ENCODE data around the gene CD53. TPM values are rescaled to one million over a fixed set of nuclear protein-coding genes. Genes with fewer than 3 reads are reported as not detected.
"Not testable (repeated sequence)": the region's sequence is repeated elsewhere in the genome, so short reads cannot be mapped to it uniquely, and the experiment has no call there.

CD53 gene
- 1 to 10 TPM; 3.4 to 7.8 (median 7.2) TPM for polyA plus RNA-seq (ENCODE audit: insufficient read length in 4 of 4)

DNA sequence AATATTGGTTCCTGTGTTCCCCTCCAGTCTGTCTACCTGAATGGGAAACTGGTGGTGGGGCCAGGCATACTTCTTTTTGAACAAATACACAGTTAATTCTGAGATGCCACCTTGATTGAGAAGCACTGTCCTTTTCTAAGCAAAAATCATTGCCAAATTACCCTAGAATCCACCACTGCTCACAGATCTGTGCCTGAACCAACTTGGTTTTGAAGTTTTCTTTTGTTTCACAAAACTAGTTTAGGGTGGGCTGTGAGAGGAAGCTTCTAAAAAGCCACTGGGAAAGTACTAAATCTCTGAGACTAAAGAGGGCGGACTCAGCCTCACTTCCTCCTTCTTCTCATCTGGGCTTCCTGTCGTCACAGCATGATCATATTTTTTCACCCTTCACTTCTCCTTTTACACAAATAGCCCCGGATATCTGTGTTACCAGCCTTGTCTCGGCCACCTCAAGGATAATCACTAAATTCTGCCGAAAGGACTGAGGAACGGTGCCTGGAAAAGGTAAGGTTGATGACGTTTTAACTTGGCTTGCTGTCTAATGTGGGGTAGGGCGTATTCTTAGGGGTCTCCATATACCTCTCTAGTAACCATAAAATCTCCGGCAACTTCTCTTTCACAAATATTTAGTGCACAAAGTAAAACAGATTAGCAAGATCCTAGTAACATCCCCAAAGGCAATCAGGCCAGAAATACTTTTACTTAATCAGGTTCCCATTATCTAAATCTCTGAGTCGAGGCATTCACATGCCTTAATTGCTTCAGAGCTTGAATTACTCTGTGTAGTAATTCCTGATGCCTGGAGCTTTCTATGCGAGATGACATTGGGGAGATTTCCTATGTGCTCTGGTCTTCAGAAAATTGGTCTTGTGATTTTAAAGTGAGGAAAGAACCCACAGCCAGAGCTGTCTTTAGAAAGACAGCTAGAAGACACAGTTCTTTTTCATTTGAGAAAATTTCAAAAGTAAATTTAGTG lies at the start of gene CD53:
TSS of gene CD53 (plus strand) at position 404 of the 976 bp plus-strand sequence. CDS start 18,261 bp downstream, outside the sequence.
- no peak for DNase-seq (ENCODE audit: low read depth in 4 of 4, low spot score in 2 of 4)

- DNase-seq (ENCODE audit: low read depth in 4 of 4, low spot score in 2 of 4): no peak
These were observed 48.8 kb upstream of the CD53 start for GRCh38 chr1:110824192-110824591.

- no peak for DNase-seq (ENCODE audit: low read depth in 4 of 4, low spot score in 2 of 4)
These were observed 42.9 kb upstream of the CD53 start for GRCh38 chr1:110829955-110830553.

DNA sequence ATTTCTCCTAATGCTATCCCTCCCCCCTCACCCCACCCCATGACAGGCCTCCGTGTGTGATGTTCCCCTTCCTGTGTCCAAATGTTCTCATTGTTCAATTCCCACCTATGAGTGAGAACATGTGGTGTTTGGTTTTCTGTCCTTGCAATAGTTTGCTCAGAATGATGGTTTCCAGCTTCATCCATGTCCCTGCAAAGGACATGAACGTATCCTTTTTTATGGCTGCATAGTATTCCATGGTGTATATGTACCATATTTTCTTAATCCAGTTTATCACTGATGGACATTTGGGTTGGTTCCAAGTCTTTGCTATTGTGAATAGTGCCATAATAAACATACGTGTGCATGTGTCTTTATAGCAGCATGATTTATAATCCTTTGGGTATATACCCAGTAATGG lies 39.2 kb upstream of the CD53 start:
- DNase-seq (ENCODE audit: low read depth in 4 of 4, low spot score in 2 of 4): not testable (repeated sequence)

DNA sequence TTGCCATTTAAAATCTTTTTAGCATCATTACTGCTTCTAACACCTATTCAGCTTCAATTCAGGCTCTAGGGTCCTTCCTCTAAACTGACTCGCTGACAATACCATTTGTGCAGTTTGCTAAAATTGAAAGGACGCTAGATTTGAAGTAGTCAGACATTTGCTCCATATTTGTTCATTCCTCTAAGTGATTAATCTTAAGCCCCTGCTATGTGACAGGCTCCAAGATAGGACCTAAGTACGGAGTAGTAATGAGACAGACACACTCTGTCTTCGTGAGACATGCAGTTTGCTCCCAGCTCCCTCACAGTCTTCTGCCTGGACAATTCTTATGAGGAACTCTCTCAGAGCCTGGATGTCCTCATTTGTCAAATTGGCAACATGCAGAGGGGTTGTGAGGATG lies 26.1 kb upstream of the CD53 start:
- no peak for DNase-seq (ENCODE audit: low read depth in 4 of 4, low spot score in 2 of 4)

GRCh38 chr1:110850145-110850544 lies 22.8 kb upstream of the CD53 start:
- no peak for DNase-seq (ENCODE audit: low read depth in 4 of 4, low spot score in 2 of 4)

DNA sequence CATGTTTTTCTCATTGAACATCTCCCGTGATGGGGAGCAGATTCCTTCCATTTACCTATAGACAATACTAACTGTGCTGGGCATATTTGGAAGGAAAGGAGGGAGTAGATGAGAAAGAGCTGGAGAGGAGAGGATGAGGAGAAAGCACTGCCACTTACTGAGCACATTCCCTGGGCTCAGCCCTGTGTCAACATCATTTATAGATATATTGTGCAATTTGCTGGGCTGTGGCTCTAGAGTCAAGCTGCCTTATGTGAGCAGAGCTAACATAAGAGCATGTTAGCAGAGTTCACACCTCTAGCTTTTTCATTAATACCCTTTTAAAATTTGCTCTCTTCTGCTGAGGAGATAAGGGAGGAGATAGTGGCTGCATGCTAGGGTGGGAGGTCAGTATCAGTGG lies 22.3 kb upstream of the CD53 start:
- DNase-seq (ENCODE audit: low read depth in 4 of 4, low spot score in 2 of 4): no peak

DNA sequence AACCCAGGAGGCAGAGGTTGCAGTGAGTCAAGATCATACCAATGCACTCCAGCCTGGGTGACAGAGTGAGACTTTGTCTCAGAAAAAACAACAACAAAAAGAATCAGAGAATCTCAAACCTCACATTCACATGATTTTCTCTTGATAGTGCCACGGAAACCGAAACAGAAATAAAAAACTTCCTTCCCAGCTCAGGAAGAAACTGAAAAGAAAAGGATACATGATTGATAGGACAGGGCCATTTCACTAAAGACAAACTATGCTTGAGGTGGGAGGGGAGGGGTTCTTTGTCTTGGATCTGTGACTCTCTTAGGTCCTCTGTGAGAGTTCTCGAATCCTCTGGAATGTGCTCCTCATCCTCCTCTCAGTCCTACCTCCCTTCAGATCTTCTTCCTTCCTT lies 19.8 kb upstream of the CD53 start:
- no peak for DNase-seq (ENCODE audit: low read depth in 4 of 4, low spot score in 2 of 4)

DNA sequence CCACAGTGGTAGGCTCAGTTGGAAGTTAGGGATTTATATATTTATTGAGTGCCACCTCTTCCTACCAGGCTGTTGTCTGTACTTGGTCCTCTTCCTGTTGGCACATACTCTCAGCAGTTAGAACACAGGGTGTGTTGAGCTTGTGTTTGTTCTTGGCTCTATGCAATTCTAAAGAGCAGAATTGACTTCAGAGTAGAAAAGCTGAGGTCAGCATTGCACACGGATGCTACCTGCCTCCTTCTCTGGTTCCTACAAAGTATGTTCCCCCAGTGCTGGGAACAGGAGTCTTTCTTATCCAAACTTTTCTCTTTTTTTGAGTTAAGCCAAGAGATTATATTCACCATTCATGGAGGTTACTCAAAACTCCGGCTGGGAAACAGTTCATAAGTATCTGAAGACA lies 16.5 kb upstream of the CD53 start:
- DNase-seq (ENCODE audit: low read depth in 4 of 4, low spot score in 2 of 4): no peak

DNA sequence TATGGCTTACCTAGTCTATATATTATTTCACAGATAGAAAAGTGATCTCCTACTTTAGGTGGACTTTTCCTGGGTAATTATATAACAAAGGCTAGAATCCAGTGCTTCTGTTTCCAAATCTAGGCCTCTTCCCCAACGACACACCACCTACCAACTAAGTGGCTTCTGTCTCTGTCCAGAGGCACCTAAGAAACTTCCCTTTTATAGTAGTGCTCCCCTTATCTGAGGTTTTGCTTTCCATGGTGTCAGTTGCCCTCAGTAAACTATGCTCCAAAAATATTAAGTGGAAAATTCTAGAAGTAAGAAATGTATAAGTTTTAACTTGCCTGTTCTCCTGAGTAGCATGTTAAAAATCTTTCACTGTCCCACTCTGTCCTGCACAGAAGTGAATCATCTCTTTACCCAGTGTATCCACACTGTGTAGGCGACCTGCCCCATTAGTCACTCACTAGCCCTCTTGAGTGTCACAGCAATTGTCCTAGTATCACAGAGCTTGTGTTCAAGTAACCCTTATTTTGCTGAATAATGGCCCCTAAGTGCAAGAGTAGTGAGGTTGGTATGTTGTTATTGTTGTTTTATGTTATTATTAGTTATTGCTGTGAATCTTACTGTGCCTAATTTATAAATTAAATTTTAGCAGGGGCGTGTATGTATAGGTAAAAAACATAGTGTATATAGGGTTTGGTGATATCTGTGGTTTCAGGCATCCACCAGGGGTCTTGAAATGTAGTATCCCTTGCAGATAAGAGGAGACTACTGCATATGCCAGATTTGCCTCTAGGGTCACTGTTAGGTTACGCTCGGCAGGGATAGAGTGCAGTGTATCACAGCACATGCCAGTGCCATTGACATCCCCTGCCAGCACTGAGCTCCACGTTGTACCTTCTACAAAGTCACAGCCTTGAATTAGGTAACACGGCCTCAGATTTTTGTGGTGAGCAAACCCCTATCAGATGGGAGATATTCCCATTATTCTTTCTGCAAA lies 14.7 kb upstream of the CD53 start:
- no peak for DNase-seq (ENCODE audit: low read depth in 4 of 4, low spot score in 2 of 4)

GRCh38 chr1:110859062-110859461 lies 13.9 kb upstream of the CD53 start:
- DNase-seq (ENCODE audit: low read depth in 4 of 4, low spot score in 2 of 4): no peak

GRCh38 chr1:110860174-110860573 lies 12.8 kb upstream of the CD53 start:
- DNase-seq (ENCODE audit: low read depth in 4 of 4, low spot score in 2 of 4): no peak

DNA sequence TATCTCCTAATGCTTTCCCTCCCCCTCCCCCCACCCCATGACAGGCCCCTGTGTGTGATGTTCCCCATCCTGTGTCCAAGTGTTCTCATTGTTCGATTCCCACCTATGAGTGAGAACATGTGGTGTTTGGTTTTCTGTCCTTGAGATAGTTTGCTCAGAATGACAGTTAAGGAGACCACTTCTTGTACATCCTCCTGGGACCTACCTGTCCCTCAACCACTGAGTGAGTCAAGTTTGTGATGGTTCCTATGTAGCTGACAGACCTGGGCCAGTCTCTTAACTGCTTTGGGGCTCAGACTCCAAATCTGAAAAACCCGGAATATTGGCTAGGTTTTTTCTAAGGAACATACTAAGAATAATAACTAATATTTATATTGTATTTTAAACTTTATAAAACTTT lies 12.3 kb upstream of the CD53 start:
- not testable (repeated sequence) for DNase-seq (ENCODE audit: low read depth in 4 of 4, low spot score in 2 of 4)

DNA sequence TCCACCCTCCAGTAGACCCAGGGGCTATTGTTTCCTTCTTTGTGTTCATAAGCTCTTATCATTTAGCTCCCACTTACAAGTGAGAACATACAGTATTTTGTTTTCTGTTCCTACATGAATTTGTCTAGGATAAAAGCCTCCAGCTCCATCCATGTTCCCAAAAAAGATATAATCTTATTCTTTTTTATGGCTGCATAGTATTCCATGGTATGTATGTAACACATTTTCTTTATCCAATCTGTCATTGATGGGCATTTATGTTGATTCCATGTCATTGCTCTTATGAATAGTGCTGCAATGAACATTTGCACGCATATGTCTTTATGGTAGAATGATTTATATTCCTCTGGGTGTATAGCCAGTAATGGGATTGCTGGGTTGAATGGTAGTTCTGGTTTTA lies 11.0 kb upstream of the CD53 start:
- not testable (repeated sequence) for DNase-seq (ENCODE audit: low read depth in 4 of 4, low spot score in 2 of 4)

DNA sequence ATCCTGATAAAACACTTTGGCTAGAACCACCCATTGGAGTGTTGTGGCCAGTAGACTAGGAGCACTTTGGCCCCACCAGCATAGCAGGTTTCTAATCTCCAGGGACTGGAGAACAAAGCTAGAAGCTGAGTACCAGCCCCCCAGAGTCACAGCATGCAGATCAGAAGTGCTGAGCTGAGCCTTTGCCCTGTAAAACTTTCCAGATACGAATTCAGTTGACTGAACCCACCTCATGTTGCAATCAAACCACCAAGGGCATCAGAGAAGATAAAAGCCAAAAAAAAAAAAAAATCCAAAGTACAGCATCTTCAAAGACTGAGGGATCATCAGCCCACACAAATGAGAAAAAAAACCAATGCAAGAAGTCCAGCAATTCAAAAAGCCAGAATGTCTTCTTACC lies 8.7 kb upstream of the CD53 start:
- DNase-seq (ENCODE audit: low read depth in 4 of 4, low spot score in 2 of 4): no peak

DNA sequence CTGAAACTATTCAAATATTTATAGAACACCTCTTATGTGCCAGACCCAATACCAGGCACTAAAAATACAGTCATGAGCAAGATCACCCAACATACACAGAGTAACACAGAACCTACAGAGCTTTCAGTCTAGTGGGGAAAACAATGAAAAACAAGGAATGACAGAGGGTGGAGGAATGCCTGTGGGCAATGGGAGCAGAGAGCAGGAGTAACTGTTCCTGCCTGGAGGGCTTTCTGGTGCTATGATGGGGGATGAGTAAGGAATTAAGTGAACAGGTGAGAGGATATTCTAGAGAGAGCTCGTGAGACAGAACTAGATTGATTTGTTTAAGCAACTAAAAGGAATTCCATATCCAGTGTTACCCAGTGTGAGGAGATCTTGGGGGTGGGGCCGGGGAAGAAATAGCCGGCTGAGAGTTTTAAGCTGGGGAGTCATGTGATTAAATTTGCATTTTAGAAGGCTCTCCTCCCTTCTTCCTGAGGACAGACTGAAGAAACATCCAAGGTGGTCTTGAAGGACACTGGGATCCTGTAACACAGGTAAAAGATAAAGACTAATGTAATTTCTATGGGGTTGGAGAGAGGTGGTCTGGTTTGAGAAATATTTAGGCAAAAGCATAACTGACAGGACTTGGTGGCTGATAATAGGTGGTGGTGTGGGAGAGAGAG lies 2.1 kb upstream of the CD53 start:
- no peak for DNase-seq (ENCODE audit: low read depth in 4 of 4, low spot score in 2 of 4)

DNA sequence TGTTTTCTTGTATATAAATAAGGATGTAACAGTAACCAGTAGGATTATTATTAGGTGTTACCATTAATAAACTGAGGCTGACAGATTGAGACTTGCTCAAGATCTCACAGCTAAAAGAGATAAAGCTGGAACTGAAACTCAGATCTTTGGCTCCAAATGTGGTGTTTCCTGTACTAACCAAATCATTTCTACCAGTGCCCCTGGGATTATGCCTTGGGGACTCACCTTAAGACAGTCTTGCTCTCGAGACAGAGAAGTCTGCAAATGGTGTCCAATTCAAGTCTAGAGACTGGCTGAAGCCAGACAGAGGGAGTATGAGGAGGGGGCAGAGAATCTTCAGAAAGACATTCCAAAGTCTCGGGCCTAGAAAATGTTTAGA lies 593 bp upstream of the CD53 start:
- no peak for DNase-seq (ENCODE audit: low read depth in 4 of 4, low spot score in 2 of 4)

DNA sequence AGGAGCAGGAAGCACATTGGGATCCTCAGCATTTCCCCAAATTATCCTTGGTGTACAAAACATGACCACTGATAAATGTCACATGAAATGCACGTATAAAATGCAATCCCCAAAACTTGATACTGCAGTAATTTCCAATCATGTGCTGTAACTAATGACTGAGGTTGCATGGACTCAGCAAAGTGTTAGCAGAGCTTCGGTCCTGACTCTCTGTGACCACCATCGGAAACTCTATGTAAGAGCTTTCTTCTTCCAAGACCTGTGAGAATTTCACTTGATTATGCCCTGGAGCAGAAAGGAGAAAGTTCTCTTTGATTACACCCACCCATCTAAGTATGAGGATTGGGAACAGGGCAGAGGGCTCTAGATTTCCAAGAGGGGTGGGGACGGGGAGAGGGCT lies 908 bp downstream of the CD53 start:
- DNase-seq (ENCODE audit: low read depth in 4 of 4, low spot score in 2 of 4): no peak

- no peak for DNase-seq (ENCODE audit: low read depth in 4 of 4, low spot score in 2 of 4)
These were observed 1.6 kb downstream of the CD53 start for GRCh38 chr1:110874324-110875215.
